Fibroblast of lung (primary cell): ENCODE measurements around the gene CGNL1. TPM values are rescaled to one million over a fixed set of nuclear protein-coding genes. Genes with fewer than 3 reads are reported as not detected.

ENCODE experiments used
- DNase-seq, 2 donors: peaks; one replicate each; pipeline versions ENCODE4 v3.0.0 to v3.0.0-alpha.2; 2010; ENCODE audit warnings: low read depth in 2 of 2
- H2AFZ ChIP-seq: 2 replicates; pipeline ENCODE4 v1.5.1; 2012; ENCODE audit warnings: low read length, control low read depth, inconsistent platforms
- H3K27ac ChIP-seq: 2 replicates; pipeline ENCODE4 v1.5.1; 2011; ENCODE audit warnings: low read length, control low read depth; ENCODE audit not compliant: insufficient read depth
- H3K27me3 ChIP-seq: 2 replicates; pipeline ENCODE4 v1.5.1; 2011; ENCODE audit warnings: mild to moderate bottlenecking, low read length; ENCODE audit not compliant: control insufficient read depth, insufficient read depth
- H3K36me3 ChIP-seq: 2 replicates; pipeline ENCODE4 v1.5.1; 2011; ENCODE audit warnings: low read length; ENCODE audit not compliant: control insufficient read depth, insufficient read depth
- H3K4me1 ChIP-seq: 2 replicates; pipeline ENCODE4 v1.5.1; 2011; ENCODE audit warnings: low read length; ENCODE audit not compliant: control insufficient read depth, insufficient read depth; ENCODE audit errors: extremely low read depth
- H3K4me2 ChIP-seq: 2 replicates; pipeline ENCODE4 v1.5.1; 2011; ENCODE audit warnings: low read length, control low read depth; ENCODE audit not compliant: insufficient read depth; ENCODE audit errors: extremely low read depth
- H3K4me3 ChIP-seq, 4 experiments: fragments of 200-600 bp in 1 of 4; sonication (generic) in 1 of 4; replicated peaks in 1 of 4; 2 replicates each; pipeline ENCODE4 v1.5.1; 2011 to 2016; ENCODE audit warnings: low read length in 4 of 4, low read depth in 3 of 4, mild to moderate bottlenecking in 3 of 4, control low read depth in 2 of 4, inconsistent platforms in 1 of 4, mixed read lengths in 1 of 4; ENCODE audit not compliant: insufficient read depth in 1 of 4; ENCODE audit errors: control extremely low read depth in 1 of 4
- H3K79me2 ChIP-seq: 2 replicates; pipeline ENCODE4 v1.5.1; 2012; ENCODE audit warnings: mild to moderate bottlenecking, low read length, inconsistent platforms; ENCODE audit not compliant: control insufficient read depth, insufficient read depth
- H3K9ac ChIP-seq: 2 replicates; pipeline ENCODE4 v1.5.1; 2011; ENCODE audit warnings: mild to moderate bottlenecking, low read length, control low read depth; ENCODE audit not compliant: insufficient read depth
- H3K9me3 ChIP-seq: 2 replicates; pipeline ENCODE4 v1.5.1; 2012; ENCODE audit warnings: low read depth, low read length; ENCODE audit not compliant: control insufficient read depth, insufficient read depth
- H4K20me1 ChIP-seq: 2 replicates; pipeline ENCODE4 v1.5.1; 2011; ENCODE audit warnings: low read length; ENCODE audit not compliant: control insufficient read depth, insufficient read depth; ENCODE audit errors: extremely low read depth
- EZH2 ChIP-seq: IDR thresholded peaks from 2 replicates; pipeline ENCODE4 v1.5.1; 2012; ENCODE audit warnings: low read length, control low read depth, mild to moderate bottlenecking; ENCODE audit errors: missing control alignments
- polyA plus RNA-seq, 2 donors: library from polyadenylated mRNA; depleted of rRNA in 1 of 2; stranded (reverse) in 1 of 2; unstranded in 1 of 2; fragments of >200 nt; gene quantifications; 2 replicates each; pipeline ENCODE4 v1.2.1, GENCODE V29; 2011 to 2012; ENCODE audit warnings: missing spikeins in 1 of 2
- total RNA-seq: library from RNA; depleted of rRNA; stranded (reverse); fragments of >200 nt; gene quantifications from 2 replicates; pipeline ENCODE4 v1.2.1, GENCODE V29; 2014
- TF ChIP-seq, protein P1 (sequence below), 2 donors: IDR thresholded peaks in 1 of 2; conservative IDR thresholded peaks in 1 of 2; 1 replicate in 1 of 2; 2 replicates in 1 of 2; pipeline ENCODE4 v1.5.1; 2011 to 2012; ENCODE audit warnings: low read length in 2 of 2, control low read depth in 1 of 2, inconsistent platforms in 1 of 2, low read depth in 1 of 2, mild to moderate bottlenecking in 1 of 2

CGNL1 gene
- total and polyA plus RNA-seq, 2 donors (not counting 1 experiment from before 2014, with no cell fraction given): 0.18 to 6.1 TPM

DNA sequence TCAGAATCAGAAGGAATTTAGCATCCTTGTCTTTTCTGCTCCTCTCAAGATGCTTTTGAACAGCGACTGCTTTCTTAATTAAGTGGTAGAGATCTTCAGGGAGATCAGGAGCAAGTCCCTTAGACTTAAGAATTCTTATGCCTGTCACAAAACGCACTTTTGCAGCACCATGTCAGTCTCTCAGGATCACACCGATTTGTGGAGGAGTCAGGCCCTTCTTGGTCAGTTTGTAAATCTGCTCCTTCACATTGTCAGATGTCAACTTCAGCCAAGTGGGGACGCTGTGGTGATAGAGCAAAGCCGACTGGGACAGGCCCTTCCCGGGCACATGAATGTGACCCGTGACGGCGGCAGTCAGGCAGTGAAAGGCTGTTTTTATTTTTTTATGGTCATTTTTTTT is 179.7 kb downstream of the CGNL1 start:
- DNase-seq: no peak
- Histone ChIP-seq H4K20me1 (no peaks in the 10 kb centered on the region), H3K27ac (no peak overlapping the region), H3K36me3 (no peaks in the 10 kb centered on the region), H3K27me3 (no peaks in the 10 kb centered on the region), H3K4me3 (no peak overlapping the region), H3K4me1 (peaks cover 3% of the 10 kb centered on the region), H3K4me2 (no peak overlapping the region), H3K9me3 (no peaks in the 10 kb centered on the region), H3K79me2 (no peaks in the 10 kb centered on the region), H3K9ac (no peak overlapping the region), H2AFZ (no peak overlapping the region)
- TF ChIP-seq, protein P1, sequence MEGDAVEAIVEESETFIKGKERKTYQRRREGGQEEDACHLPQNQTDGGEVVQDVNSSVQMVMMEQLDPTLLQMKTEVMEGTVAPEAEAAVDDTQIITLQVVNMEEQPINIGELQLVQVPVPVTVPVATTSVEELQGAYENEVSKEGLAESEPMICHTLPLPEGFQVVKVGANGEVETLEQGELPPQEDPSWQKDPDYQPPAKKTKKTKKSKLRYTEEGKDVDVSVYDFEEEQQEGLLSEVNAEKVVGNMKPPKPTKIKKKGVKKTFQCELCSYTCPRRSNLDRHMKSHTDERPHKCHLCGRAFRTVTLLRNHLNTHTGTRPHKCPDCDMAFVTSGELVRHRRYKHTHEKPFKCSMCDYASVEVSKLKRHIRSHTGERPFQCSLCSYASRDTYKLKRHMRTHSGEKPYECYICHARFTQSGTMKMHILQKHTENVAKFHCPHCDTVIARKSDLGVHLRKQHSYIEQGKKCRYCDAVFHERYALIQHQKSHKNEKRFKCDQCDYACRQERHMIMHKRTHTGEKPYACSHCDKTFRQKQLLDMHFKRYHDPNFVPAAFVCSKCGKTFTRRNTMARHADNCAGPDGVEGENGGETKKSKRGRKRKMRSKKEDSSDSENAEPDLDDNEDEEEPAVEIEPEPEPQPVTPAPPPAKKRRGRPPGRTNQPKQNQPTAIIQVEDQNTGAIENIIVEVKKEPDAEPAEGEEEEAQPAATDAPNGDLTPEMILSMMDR (conservative IDR thresholded peaks at IDR 0.05 in 1 of 2, IDR thresholded peaks at IDR 0.05 in 1 of 2; ENCODE audit: low read depth in 1 of 2, low read length in 2 of 2): no peak

DNA sequence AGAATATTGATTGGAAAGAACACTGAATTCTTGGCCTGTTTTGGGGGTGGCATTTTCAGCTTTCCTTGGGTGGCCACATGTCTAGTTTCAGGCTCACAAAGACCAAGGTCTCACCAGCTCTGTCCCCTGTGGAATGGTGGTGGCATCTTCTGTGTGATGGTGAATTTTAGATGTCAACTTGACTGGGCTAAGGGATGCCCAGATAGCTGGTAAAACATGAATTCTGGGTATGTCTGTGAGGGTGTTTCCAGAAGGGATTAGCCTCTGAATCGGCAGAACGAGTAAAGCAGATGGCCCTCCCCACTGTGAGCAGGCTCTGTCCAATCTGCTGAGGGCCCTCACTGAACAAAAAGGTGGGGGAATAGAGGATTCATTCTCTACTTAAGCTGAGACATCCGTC is 181.0 kb downstream of the CGNL1 start:
- no peaks in the 10 kb centered on the region for H3K9me3 ChIP-seq
- no peaks in the 10 kb centered on the region for H3K27me3 ChIP-seq
- no peak for DNase-seq
- no peak overlapping the region for H3K4me3 ChIP-seq
- H3K36me3 ChIP-seq: no peaks in the 10 kb centered on the region
- H3K4me1 ChIP-seq: no peaks in the 10 kb centered on the region
- H3K9ac ChIP-seq: no peak overlapping the region
- H2AFZ ChIP-seq: no peak overlapping the region
- H3K79me2 ChIP-seq: no peaks in the 10 kb centered on the region
- no peak overlapping the region for H3K4me2 ChIP-seq
- no peaks in the 10 kb centered on the region for H4K20me1 ChIP-seq
- TF ChIP-seq EZH2: no peak
- TF ChIP-seq, protein P1 (conservative IDR thresholded peaks at IDR 0.05 in 1 of 2, IDR thresholded peaks at IDR 0.05 in 1 of 2; ENCODE audit: low read depth in 1 of 2, low read length in 2 of 2): no peak
- no peak overlapping the region for H3K27ac ChIP-seq

DNA sequence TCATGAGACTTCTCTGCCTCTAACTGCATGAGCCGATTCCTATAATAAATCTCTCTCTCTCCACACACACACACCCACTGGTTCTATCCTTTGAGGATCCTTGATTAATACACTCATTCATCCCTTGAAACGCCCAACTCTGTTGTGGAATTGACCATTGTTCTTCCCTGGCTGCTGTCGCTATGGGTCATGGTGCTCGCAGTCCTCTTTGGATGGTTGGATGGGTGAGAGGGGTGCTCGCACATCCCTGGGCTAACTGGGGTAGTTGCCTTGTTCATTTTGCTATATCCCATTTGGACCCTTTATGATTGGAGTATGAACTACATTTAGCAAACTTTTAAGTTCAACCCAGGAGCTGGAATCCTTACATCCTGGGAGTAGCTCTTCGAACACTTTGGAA is 181.5 kb downstream of the CGNL1 start:
- Histone ChIP-seq H3K4me3 (no peak overlapping the region), H3K27me3 (no peaks in the 10 kb centered on the region), H4K20me1 (no peaks in the 10 kb centered on the region), H3K4me1 (no peaks in the 10 kb centered on the region), H2AFZ (no peak overlapping the region), H3K27ac (no peak overlapping the region), H3K9ac (no peak overlapping the region), H3K9me3 (no peaks in the 10 kb centered on the region), H3K36me3 (no peaks in the 10 kb centered on the region), H3K4me2 (no peak overlapping the region), H3K79me2 (no peaks in the 10 kb centered on the region)
- DNase-seq: no peak
- TF ChIP-seq, protein P1 (conservative IDR thresholded peaks at IDR 0.05 in 1 of 2, IDR thresholded peaks at IDR 0.05 in 1 of 2; ENCODE audit: low read depth in 1 of 2, low read length in 2 of 2): no peak
- no peak for TF ChIP-seq EZH2
